Skeletal muscle tissue (tissue), 4 donors: Measurements from ENCODE around the gene KHDC4. TPM values are rescaled to one million over a fixed set of nuclear protein-coding genes. Genes with fewer than 3 reads are reported as not detected.

Source experiments
- H3K27ac ChIP-seq: one replicate; pipeline ENCODE4 v1.7.0; 2013; ENCODE audit warnings: mild to moderate bottlenecking, low read depth, low read length, inconsistent platforms
- H3K27me3 ChIP-seq, 3 donors: one replicate each; pipeline ENCODE4 v1.7.0; 2013; ENCODE audit warnings: low read length in 3 of 3; ENCODE audit not compliant: control insufficient read depth in 3 of 3, insufficient read depth in 3 of 3
- H3K36me3 ChIP-seq, 3 donors: one replicate each; pipeline ENCODE4 v1.7.0; 2013; ENCODE audit warnings: low read length in 3 of 3; ENCODE audit not compliant: control insufficient read depth in 3 of 3, insufficient read depth in 3 of 3
- H3K4me1 ChIP-seq, 3 donors: one replicate each; pipeline ENCODE4 v1.7.0; 2013; ENCODE audit warnings: low read length in 3 of 3, mild to moderate bottlenecking in 3 of 3; ENCODE audit not compliant: control insufficient read depth in 3 of 3, insufficient read depth in 3 of 3
- H3K4me3 ChIP-seq, 3 donors: one replicate each; pipeline ENCODE4 v1.7.0; 2013; ENCODE audit warnings: low read length in 3 of 3
- H3K9ac ChIP-seq, 3 donors: one replicate each; pipeline ENCODE4 v1.7.0; 2013; ENCODE audit warnings: low read length in 3 of 3, mild to moderate bottlenecking in 3 of 3, moderate library complexity in 2 of 3, low read depth in 1 of 3
- H3K9me3 ChIP-seq, 3 donors: one replicate each; pipeline ENCODE4 v1.7.0; 2013; ENCODE audit warnings: low read length in 3 of 3; ENCODE audit not compliant: control insufficient read depth in 3 of 3
- total RNA-seq: library from RNA; depleted of rRNA; stranded (reverse); fragments of >200 nt; gene quantifications from one replicate; pipeline ENCODE4 v1.2.3, GENCODE V29; 2014
- donor health status: Osteomylitis.

KHDC4 gene
- total RNA-seq, 1 donor from 2014 or later: 26.6 TPM

GRCh38 chr1:155976913-155977689, 42.9 kb upstream of the KHDC4 start:
- H3K4me1 ChIP-seq: peaks cover 76 to 88% (median 77%) of the 10 kb centered on the region in 3 donors
- H3K27me3 ChIP-seq: no peaks in the 10 kb centered on the region
- H3K36me3 ChIP-seq: peaks cover 0 to under 1% (median 0%) of the 10 kb centered on the region in 3 donors
- no peaks in the 10 kb centered on the region for H3K9me3 ChIP-seq
- peak overlapping the region; percentile 85 to 98 (median 92) for H3K9ac ChIP-seq
- H3K27ac ChIP-seq: peak overlapping the region; percentile 99
- H3K4me3 ChIP-seq: peak overlapping the region; percentile 74 to 88 (median 85)

DNA sequence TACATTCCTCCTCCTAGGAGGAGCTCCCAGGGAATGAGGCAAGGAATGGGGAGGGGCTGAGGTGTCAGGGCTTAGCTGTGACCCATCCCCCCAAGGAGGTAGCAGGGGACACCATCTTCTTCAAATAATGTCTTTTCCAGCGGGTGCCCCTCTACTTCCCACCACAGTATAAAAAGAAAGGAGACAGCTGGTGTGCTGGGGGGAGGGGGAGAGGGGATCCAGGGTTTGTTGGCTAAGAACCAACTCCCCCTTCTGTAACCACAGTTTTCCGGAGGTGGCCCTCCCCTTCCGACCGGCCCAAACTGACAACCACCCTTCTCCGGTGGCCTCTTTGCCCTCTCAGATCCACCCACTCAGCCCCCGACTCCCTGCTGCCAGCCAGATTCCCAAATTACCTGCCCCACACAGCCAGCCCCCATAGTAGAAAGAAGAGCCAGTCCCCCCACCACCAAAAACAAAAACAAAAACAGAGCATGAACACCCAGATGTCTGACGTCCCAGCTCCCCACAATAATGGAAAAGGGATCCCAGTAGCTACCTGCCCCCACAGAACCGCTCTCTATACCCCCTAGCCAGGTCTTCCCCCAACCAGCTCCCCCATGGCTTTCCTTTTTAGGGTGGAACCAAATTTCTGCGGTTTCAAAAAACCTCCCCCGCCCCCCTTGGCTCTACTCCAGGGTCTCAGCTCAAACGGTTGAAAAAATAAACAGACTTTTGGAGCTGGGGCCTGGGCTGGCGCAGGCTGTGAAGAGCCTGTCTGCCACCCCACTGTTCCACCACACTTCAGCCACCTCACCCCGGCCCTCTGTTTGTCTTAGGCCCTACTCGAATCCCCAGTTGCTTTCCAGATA, 42.1 kb upstream of the KHDC4 start:
- no peaks in the 10 kb centered on the region for H3K9me3 ChIP-seq
- peak overlapping the region; percentile 74 to 88 (median 85) for H3K4me3 ChIP-seq
- H3K4me1 ChIP-seq: peaks cover 72 to 86% (median 73%) of the 10 kb centered on the region in 3 donors
- no peaks in the 10 kb centered on the region for H3K36me3 ChIP-seq
- H3K9ac ChIP-seq: peak overlapping the region; percentile 85 to 98 (median 92)
- H3K27ac ChIP-seq: peak overlapping the region; percentile 99
- no peaks in the 10 kb centered on the region for H3K27me3 ChIP-seq

- H3K9me3 ChIP-seq: no peaks in the 10 kb centered on the region
- H3K36me3 ChIP-seq: no peaks in the 10 kb centered on the region
- H3K27me3 ChIP-seq: no peaks in the 10 kb centered on the region
- peak overlapping the region; percentile 74 to 88 (median 85) for H3K4me3 ChIP-seq
- H3K9ac ChIP-seq: peak overlapping the region; percentile 85 to 98 (median 92)
- H3K27ac ChIP-seq: peak overlapping the region; percentile 99
- peaks cover 72 to 84% (median 72%) of the 10 kb centered on the region in 3 donors for H3K4me1 ChIP-seq
Measured at GRCh38 chr1:155975375-155976061, 41.3 kb upstream of the KHDC4 start.

- Histone ChIP-seq H3K9ac (peak overlapping the region; percentile 17 to 98 (median 92)), H3K27ac (peak overlapping the region; percentile 99), H3K4me1 (peaks cover 72 to 84% (median 72%) of the 10 kb centered on the region in 3 donors), H3K36me3 (peaks cover 0 to 2% (median under 1%) of the 10 kb centered on the region in 3 donors), H3K27me3 (no peaks in the 10 kb centered on the region), H3K9me3 (no peaks in the 10 kb centered on the region), H3K4me3 (peak overlapping the region; percentile 74 to 88 (median 85))
Measured at GRCh38 chr1:155974208-155975115, 40.2 kb upstream of the KHDC4 start.

- Histone ChIP-seq H3K9ac (no peak overlapping the region), H3K4me3 (peak overlapping the region in 1 of 3 donors; percentile 15), H3K9me3 (no peaks in the 10 kb centered on the region), H3K27ac (peak overlapping the region; percentile 99), H3K36me3 (peaks cover 0 to 7% (median 4%) of the 10 kb centered on the region in 3 donors), H3K4me1 (peaks cover 72 to 84% (median 73%) of the 10 kb centered on the region in 3 donors), H3K27me3 (no peaks in the 10 kb centered on the region)
Measured at GRCh38 chr1:155973723-155974122, 39.5 kb upstream of the KHDC4 start.

GRCh38 chr1:155971910-155972809, 37.9 kb upstream of the KHDC4 start:
- Histone ChIP-seq H3K4me1 (peaks cover 80 to 94% (median 86%) of the 10 kb centered on the region in 3 donors), H3K9ac (peak overlapping the region in 2 of 3 donors; percentile 20 to 40), H3K27me3 (no peaks in the 10 kb centered on the region), H3K27ac (peak overlapping the region; percentile 37), H3K4me3 (no peak overlapping the region), H3K36me3 (peaks cover 4 to 11% (median 8%) of the 10 kb centered on the region in 3 donors), H3K9me3 (no peaks in the 10 kb centered on the region)

DNA sequence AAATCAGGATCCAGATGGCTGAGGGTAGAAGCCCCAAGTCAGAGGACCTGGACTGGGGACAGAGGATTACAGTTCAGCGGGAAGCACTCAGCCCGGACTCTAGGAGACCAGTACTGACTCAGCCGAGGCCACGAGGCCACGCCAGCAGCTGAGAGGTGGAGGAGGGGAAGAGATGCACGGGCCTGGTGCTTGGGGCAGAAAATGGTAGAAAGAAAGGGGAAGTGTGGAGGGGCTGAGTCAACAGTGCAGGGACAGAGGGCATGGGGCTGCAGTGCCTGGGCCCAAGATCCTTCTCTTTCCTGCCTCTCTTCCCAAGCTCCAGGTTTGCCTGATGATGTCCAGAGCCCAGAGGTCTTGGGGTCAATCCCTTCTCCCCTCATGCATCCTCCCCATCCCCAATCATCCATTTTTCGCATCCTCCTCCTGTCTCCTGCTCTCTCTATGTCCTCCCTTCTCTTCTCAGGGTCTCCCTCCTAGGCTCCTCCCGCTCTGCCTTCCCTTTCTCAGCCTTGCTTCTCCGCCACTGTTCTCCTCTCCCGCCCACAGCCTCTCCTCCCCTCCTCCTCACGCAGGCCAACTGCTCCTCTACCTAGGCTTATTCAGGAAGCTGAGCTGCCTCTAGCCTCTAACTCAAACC, 36.4 kb upstream of the KHDC4 start:
- no peaks in the 10 kb centered on the region for H3K27me3 ChIP-seq
- H3K9ac ChIP-seq: peak overlapping the region in 2 of 3 donors; percentile 16 to 71
- H3K9me3 ChIP-seq: no peaks in the 10 kb centered on the region
- peaks cover 15 to 23% (median 16%) of the 10 kb centered on the region in 3 donors for H3K36me3 ChIP-seq
- H3K27ac ChIP-seq: peak overlapping the region; percentile 92
- H3K4me3 ChIP-seq: peak overlapping the region in 2 of 3 donors; percentile 29 to 31
- H3K4me1 ChIP-seq: peaks cover 84 to 92% (median 87%) of the 10 kb centered on the region in 3 donors

- Histone ChIP-seq H3K36me3 (peaks cover 26 to 34% (median 28%) of the 10 kb centered on the region in 3 donors), H3K27ac (peak overlapping the region; percentile 92), H3K4me1 (peaks cover 74 to 79% (median 75%) of the 10 kb centered on the region in 3 donors), H3K9ac (peak overlapping the region; percentile 46 to 76 (median 57)), H3K27me3 (no peaks in the 10 kb centered on the region), H3K9me3 (no peaks in the 10 kb centered on the region), H3K4me3 (peak overlapping the region; percentile 26 to 58 (median 51))
Measured at GRCh38 chr1:155969377-155969791, 35.2 kb upstream of the KHDC4 start.
